ENCODE results near the gene OR6C75. TPM values are rescaled to one million over a fixed set of nuclear protein-coding genes. Genes with fewer than 3 reads are reported as not detected.
"Not testable (repeated sequence)": the region's sequence is repeated elsewhere in the genome, so short reads cannot be mapped to it uniquely, and the experiment has no call there.

The OR6C75 gene
- total RNA-seq, 3 donors from 2014 or later (not counting 1 experiment from before 2014, with no cell fraction given), result not detected

- no peak for TF ChIP-seq CTCF (IDR thresholded peaks at IDR 0.05)
- Histone ChIP-seq H3K27me3 (ENCODE audit: control insufficient read depth, insufficient read depth, low read length) (peaks cover 2% of the 10 kb centered on the region), H3K9me3 (ENCODE audit: control insufficient read depth, insufficient read depth, low read length) (no peaks in the 10 kb centered on the region), H3K27ac (ENCODE audit: low read length) (no peak within 1 kb of the TSS), H3K36me3 (ENCODE audit: control insufficient read depth, insufficient read depth, low read length) (no peaks in the 10 kb centered on the region), H3K4me1 (ENCODE audit: control insufficient read depth, insufficient read depth, low read length) (no peaks in the 10 kb centered on the region), H3K4me3 (ENCODE audit: low read length) (no peak within 1 kb of the TSS)
- no peak for DNase-seq
- WGBS (ENCODE audit: insufficient coverage), result 86% methylated on average over 1 of the region's 1 CpG
- Mint-ChIP-seq H3K27ac (no peak within 1 kb of the TSS), H3K9me3 (no peaks in the 10 kb centered on the region), H3K4me3 (no peak within 1 kb of the TSS), H3K27me3 (ENCODE audit: low read depth in 2 of 2) (peaks cover 4% of the 10 kb centered on the region in 2 donors), H3K4me1 (no peaks in the 10 kb centered on the region), H3K36me3 (no peaks in the 10 kb centered on the region)
- intact Hi-C loops (cut with micrococcal nuclease), result no loop called here
- no peak for ATAC-seq
Measured at GRCh38 chr12:55330446-55330845, 32.3 kb upstream of the OR6C75 start, which contains the start of gene OR6C3. Gene OR6C3, plus strand, starts transcription at chr12:55330746. Its CDS starts 955 bp downstream, at chr12:55331701.

- Mint-ChIP-seq H3K36me3 (no peaks in the 10 kb centered on the region), H3K27ac (no peak overlapping the region), H3K27me3 (ENCODE audit: low read depth in 2 of 2) (peaks cover 2 to 16% of the 10 kb centered on the region in 2 donors), H3K4me1 (no peaks in the 10 kb centered on the region), H3K9me3 (no peaks in the 10 kb centered on the region), H3K4me3 (no peak overlapping the region)
- DNase-seq, result no peak
- TF ChIP-seq CTCF (IDR thresholded peaks at IDR 0.05), result no peak
- ATAC-seq, result no peak
- 89% methylated on average over 7 of the region's 10 CpGs for WGBS (ENCODE audit: insufficient coverage)
- no peaks in the 10 kb centered on the region for H3K4me1 ChIP-seq (ENCODE audit: control insufficient read depth, insufficient read depth, low read length)
- intact Hi-C loops (cut with micrococcal nuclease), result no loop called here
- H3K9me3 ChIP-seq (ENCODE audit: control insufficient read depth, insufficient read depth, low read length), result no peaks in the 10 kb centered on the region
- no peaks in the 10 kb centered on the region for H3K27me3 ChIP-seq (ENCODE audit: control insufficient read depth, insufficient read depth, low read length)
- H3K27ac ChIP-seq (ENCODE audit: low read length), result no peak overlapping the region
- H3K36me3 ChIP-seq (ENCODE audit: control insufficient read depth, insufficient read depth, low read length), result no peaks in the 10 kb centered on the region
- no peak overlapping the region for H3K4me3 ChIP-seq (ENCODE audit: low read length)
Measured at GRCh38 chr12:55336002-55336401, 26.8 kb upstream of the OR6C75 start.

- H3K4me1 ChIP-seq (ENCODE audit: control insufficient read depth, insufficient read depth, low read length); H3K4me3 Mint-ChIP-seq; ATAC-seq; DNase-seq; H3K4me3 ChIP-seq (ENCODE audit: low read length); H3K4me1 Mint-ChIP-seq; H3K27ac ChIP-seq (ENCODE audit: low read length); H3K9me3 ChIP-seq (ENCODE audit: control insufficient read depth, insufficient read depth, low read length); intact Hi-C loops (cut with micrococcal nuclease); H3K9me3 Mint-ChIP-seq; H3K36me3 ChIP-seq (ENCODE audit: control insufficient read depth, insufficient read depth, low read length); H3K27me3 ChIP-seq (ENCODE audit: control insufficient read depth, insufficient read depth, low read length); H3K36me3 Mint-ChIP-seq; H3K27ac Mint-ChIP-seq: not testable (repeated sequence)
- WGBS (ENCODE audit: insufficient coverage), result 77% methylated on average over 4 of the region's 4 CpGs
- H3K27me3 Mint-ChIP-seq (ENCODE audit: low read depth in 2 of 2), result peaks cover 11 to 24% of the 10 kb centered on the region in 2 donors
Measured at GRCh38 chr12:55355338-55355737, 7.4 kb upstream of the OR6C75 start.

GRCh38 chr12:55365086-55365485, 2.3 kb downstream of the OR6C75 start:
- 87% methylated on average over 3 of the region's 3 CpGs for WGBS (ENCODE audit: insufficient coverage)
- Histone ChIP-seq H3K36me3 (ENCODE audit: control insufficient read depth, insufficient read depth, low read length) (no peaks in the 10 kb centered on the region), H3K4me1 (ENCODE audit: control insufficient read depth, insufficient read depth, low read length) (no peaks in the 10 kb centered on the region), H3K4me3 (ENCODE audit: low read length) (no peak overlapping the region), H3K27me3 (ENCODE audit: control insufficient read depth, insufficient read depth, low read length) (peaks cover 4% of the 10 kb centered on the region), H3K9me3 (ENCODE audit: control insufficient read depth, insufficient read depth, low read length) (no peaks in the 10 kb centered on the region), H3K27ac (ENCODE audit: low read length) (no peak overlapping the region)
- TF ChIP-seq CTCF (IDR thresholded peaks at IDR 0.05), result no peak
- ATAC-seq (no peak), DNase-seq (no peak)
- Mint-ChIP-seq H3K4me3 (no peak overlapping the region), H3K27me3 (ENCODE audit: low read depth in 2 of 2) (peaks cover 13 to 17% of the 10 kb centered on the region in 2 donors), H3K4me1 (no peaks in the 10 kb centered on the region), H3K36me3 (no peaks in the 10 kb centered on the region), H3K27ac (no peak overlapping the region), H3K9me3 (no peaks in the 10 kb centered on the region)
- intact Hi-C loops (cut with micrococcal nuclease), result no loop called here

Data from natural killer cell (primary cell).